Fibroblast of the aortic adventitia (primary cell): Measurements from ENCODE around the gene PLEKHA1. TPM values are rescaled to one million over a fixed set of nuclear protein-coding genes. Genes with fewer than 3 reads are reported as not detected.

Experiments
- DNase-seq: peaks from one replicate; pipeline ENCODE4 v3.0.0-alpha.2; 2010; ENCODE audit warnings: low read depth
- H3K4me3 ChIP-seq: 2 replicates; pipeline ENCODE4 v1.5.1; 2011; ENCODE audit warnings: low read depth, mild to moderate bottlenecking, control low read depth, low read length, moderate library complexity
- total RNA-seq: library from RNA; depleted of rRNA; stranded (reverse); fragments of >200 nt; gene quantifications from 2 replicates; pipeline ENCODE4 v1.2.3, GENCODE V29; 2012; ENCODE audit warnings: low replicate concordance
- TF ChIP-seq, protein P1 (sequence below): IDR thresholded peaks from 2 replicates; pipeline ENCODE4 v1.5.1; 2011; ENCODE audit warnings: mild to moderate bottlenecking, low read length, control low read depth, inconsistent platforms; ENCODE audit not compliant: insufficient read depth

PLEKHA1 gene
- total RNA-seq, 1 donor, result 29.8 TPM

DNA sequence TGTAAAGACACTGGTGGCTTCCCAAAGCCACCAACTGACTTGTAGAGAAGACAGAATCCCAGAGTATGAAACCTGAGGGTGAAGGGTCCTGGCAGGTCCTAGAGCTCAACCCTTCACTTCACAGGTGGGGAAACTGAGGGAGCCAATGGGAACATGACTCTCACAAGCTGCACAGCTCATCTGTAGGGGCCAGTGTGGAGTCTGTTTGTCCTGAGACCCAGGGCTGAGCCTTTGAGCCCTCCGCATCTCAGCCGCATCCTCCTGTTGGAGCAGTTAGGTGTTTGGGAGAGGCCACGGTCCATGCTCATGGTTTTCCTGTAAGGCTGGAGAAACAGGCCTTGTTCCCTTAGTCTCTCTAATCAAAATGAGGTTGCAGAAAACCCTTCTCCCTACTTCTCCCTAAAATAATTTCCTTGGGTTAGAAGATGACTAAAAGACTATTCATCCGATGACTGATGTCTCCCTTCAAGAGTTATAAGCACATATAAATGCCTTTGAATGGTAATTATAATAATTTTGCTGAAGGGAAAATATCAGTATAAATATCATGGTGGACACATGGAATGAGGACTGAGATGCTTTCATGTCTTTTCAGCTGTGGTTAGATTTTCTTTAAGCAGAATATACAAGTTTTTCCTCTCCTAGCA, 97.1 kb downstream of the PLEKHA1 start:
- no peak for DNase-seq
- TF ChIP-seq, protein P1, sequence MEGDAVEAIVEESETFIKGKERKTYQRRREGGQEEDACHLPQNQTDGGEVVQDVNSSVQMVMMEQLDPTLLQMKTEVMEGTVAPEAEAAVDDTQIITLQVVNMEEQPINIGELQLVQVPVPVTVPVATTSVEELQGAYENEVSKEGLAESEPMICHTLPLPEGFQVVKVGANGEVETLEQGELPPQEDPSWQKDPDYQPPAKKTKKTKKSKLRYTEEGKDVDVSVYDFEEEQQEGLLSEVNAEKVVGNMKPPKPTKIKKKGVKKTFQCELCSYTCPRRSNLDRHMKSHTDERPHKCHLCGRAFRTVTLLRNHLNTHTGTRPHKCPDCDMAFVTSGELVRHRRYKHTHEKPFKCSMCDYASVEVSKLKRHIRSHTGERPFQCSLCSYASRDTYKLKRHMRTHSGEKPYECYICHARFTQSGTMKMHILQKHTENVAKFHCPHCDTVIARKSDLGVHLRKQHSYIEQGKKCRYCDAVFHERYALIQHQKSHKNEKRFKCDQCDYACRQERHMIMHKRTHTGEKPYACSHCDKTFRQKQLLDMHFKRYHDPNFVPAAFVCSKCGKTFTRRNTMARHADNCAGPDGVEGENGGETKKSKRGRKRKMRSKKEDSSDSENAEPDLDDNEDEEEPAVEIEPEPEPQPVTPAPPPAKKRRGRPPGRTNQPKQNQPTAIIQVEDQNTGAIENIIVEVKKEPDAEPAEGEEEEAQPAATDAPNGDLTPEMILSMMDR, result no peak

DNA sequence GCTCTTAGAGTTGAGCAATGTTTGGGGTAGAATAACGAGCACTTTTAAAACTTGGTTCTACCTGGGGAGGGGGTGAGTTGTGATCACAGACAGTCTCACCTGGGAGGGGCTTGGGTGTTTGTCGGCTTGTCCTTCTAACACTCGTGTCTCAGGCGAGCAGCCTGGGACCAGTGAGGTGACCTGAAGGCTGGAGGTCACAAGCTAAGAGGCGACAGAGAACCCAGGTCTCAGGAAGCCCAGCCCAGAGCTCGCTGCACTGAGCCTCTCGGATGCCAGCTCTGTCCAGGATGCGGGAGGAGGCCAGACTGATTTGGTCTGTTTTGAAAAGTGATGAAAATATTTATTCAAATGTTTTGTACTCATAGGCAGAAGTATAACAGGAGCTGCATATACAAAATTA, 98.6 kb downstream of the PLEKHA1 start:
- DNase-seq, result no peak
- TF ChIP-seq, protein P1, result no peak
- H3K4me3 ChIP-seq, result no peak overlapping the region

More for the DNA sequence above, 97.1 kb downstream of the PLEKHA1 start:
- H3K4me3 ChIP-seq, result no peak overlapping the region

DNA sequence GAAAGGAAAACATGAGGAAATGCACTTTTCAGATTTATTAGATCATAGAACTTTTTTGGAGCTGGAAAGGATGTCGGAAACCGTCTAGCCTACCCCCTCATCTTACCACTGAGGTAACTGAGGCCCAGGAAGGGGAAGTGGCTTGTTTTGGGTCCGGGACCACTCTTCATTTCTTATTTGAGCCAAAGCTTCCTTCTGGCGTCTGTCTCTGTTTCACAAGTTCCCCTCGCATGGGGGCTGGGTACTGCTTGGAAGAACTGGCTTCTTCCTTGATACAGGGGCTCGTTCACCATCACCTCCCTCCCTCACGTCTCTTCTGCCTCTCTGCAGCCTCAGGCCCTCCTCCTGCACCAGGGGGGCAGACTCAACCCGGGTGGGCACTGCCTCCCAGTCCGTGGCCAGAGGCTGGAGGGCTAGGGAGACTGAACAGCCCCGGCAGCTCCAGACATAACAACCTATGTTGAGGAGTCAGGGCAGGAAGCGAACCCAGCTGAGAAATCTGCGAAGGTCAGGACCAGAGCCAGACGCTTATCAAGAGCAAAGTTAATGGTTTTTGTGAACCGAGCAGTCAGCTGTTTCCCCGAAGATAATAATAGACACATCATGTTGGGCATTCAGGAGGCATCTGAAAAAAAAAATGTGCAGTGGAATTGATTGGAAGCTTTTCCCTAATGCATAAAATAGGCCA, 99.8 kb downstream of the PLEKHA1 start:
- DNase-seq, result no peak
- TF ChIP-seq, protein P1, result no peak
- H3K4me3 ChIP-seq, result no peak overlapping the region

DNA sequence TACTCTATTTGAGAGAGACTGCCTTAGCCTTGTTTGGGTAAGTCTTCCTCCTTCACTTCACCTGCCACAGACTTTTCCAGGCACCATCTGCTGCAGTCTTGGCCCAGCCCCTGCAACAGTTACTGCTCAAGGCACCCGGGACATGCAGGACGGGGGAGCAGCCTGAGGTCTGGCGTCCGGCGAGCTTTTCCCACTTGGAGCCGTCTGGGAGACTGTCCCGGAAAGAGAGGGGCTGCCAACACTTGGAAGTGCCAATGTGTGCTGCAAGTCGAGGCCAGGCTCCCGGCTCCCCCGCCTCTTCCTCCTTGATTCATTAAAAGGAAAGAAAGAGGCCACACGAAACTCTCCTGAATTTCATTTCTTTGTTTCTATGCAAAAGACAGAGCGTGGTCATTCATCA, 100.6 kb downstream of the PLEKHA1 start:
- peak; percentile 61 for DNase-seq
- TF ChIP-seq, protein P1, result no peak
- H3K4me3 ChIP-seq, result peak overlapping the region; percentile 10

DNA sequence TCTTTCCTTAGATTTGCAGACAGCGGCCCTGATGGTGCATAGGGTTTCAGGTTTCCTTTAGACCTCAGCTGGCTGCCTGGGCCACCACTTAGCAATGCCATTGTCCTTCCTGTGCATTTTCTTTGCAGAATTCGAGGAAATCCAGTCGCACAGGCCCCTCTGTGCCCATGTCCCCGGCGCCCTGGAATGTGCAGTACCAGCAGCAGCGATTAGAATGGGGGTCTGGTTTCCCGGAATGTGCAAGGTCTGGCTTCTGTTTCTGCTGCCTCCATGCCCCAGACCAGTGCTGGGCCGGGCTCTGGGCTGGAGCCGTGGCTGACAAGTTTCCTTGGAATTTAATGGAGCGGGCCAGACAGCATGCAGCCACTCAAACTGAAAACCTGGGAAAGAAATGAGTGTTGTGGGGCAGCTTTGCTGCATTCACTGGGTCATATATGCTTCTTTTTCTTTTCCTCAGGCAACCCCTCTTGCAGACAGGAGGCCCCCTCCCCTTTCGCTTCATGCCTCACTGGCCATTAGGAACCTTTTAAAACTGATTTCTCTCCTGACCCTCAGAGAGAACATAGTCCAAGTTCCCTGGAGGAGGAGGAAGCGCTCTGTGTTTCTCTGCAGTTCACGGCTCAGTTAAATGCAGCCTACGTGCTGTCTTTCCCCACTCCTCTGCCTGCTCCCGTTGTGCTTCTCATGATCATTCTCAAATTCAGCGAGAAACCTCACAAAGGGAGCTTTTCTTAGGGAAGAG, 101.3 kb downstream of the PLEKHA1 start:
- no peak overlapping the region for H3K4me3 ChIP-seq
- peak; percentile 40 for DNase-seq
- TF ChIP-seq, protein P1, result no peak

DNA sequence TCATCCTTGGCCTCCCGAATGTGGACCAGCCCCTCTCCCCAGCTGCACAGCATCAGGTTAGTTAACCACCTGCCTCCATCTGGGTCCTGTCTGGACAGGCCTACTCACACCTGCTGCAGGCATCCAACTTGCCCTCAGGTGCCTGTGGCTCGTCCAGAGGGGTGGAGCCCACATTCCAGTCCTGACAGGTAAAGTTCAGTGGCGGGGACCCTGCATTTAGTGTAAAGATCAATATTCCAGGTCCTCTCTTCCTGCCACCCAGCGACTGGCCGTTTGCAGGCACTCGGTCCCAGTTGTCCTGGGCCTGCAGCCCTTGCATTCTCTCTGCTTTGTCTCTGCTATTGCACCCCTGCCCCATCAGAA, 101.8 kb downstream of the PLEKHA1 start:
- H3K4me3 ChIP-seq, result no peak overlapping the region
- TF ChIP-seq, protein P1, result no peak
- DNase-seq, result no peak
